ENCODE data around the gene ZYG11A.

DNA sequence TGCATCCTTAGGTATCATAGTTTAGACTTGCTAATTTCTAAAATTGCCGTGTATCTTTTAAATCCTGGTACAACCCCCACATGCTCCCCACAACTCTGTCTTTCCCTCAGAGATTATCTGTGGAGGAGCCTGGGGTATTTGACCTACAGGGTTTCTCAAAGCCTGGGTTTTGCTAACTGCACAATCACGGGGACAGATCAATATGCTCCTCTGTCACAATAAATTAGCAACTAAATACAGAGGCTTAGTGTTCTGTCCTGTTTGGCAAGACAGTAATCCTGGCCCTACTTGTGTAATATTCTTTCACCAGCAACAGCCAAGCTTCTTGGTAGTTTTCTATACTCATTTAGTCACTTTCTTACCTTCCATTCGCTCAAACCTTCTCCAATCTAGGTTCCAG lies 70.5 kb downstream of the ZYG11A start:
- TF ChIP-seq POLR2A (IDR thresholded peaks at IDR 0.05; ENCODE audit: control extremely low read depth in 1 of 2, low read depth in 2 of 2, low read length in 2 of 2) (no peak), SP2 (IDR thresholded peaks at IDR 0.05; ENCODE audit: low read length) (no peak), SUZ12 (IDR thresholded peaks at IDR 0.05; ENCODE audit: low read length) (no peak), CREB1 (IDR thresholded peaks at IDR 0.05) (no peak), POLR2AphosphoS5 (IDR thresholded peaks at IDR 0.05; ENCODE audit: low read depth, low read length) (no peak), RBBP5 (IDR thresholded peaks at IDR 0.05; ENCODE audit: borderline replicate concordance, low read depth, low read length) (no peak), GTF2F1 (IDR thresholded peaks at IDR 0.05; ENCODE audit: borderline replicate concordance, low read depth, low read length) (no peak), RAD21 (IDR thresholded peaks at IDR 0.05 in 1 of 2, conservative IDR thresholded peaks at IDR 0.05 in 1 of 2; ENCODE audit: low read depth in 2 of 2, low read length in 2 of 2) (no peak), RFX5 (IDR thresholded peaks at IDR 0.05; ENCODE audit: borderline replicate concordance, low read depth, low read length) (no peak)
- TF ChIP-seq, protein P1, sequence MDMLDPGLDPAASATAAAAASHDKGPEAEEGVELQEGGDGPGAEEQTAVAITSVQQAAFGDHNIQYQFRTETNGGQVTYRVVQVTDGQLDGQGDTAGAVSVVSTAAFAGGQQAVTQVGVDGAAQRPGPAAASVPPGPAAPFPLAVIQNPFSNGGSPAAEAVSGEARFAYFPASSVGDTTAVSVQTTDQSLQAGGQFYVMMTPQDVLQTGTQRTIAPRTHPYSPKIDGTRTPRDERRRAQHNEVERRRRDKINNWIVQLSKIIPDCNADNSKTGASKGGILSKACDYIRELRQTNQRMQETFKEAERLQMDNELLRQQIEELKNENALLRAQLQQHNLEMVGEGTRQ (IDR thresholded peaks at IDR 0.05; ENCODE audit: low read length) = no peak
- TF ChIP-seq, protein P2, sequence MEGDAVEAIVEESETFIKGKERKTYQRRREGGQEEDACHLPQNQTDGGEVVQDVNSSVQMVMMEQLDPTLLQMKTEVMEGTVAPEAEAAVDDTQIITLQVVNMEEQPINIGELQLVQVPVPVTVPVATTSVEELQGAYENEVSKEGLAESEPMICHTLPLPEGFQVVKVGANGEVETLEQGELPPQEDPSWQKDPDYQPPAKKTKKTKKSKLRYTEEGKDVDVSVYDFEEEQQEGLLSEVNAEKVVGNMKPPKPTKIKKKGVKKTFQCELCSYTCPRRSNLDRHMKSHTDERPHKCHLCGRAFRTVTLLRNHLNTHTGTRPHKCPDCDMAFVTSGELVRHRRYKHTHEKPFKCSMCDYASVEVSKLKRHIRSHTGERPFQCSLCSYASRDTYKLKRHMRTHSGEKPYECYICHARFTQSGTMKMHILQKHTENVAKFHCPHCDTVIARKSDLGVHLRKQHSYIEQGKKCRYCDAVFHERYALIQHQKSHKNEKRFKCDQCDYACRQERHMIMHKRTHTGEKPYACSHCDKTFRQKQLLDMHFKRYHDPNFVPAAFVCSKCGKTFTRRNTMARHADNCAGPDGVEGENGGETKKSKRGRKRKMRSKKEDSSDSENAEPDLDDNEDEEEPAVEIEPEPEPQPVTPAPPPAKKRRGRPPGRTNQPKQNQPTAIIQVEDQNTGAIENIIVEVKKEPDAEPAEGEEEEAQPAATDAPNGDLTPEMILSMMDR (IDR thresholded peaks at IDR 0.05; ENCODE audit: control extremely low read depth in 1 of 3, insufficient read depth in 1 of 3, low read depth in 1 of 3, low read length in 3 of 3) = no peak
- TF ChIP-seq, protein P3, sequence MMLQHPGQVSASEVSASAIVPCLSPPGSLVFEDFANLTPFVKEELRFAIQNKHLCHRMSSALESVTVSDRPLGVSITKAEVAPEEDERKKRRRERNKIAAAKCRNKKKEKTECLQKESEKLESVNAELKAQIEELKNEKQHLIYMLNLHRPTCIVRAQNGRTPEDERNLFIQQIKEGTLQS (IDR thresholded peaks at IDR 0.05; ENCODE audit: insufficient read depth, low read depth, low read length) = no peak
